OCI-LY3 (cell line): ENCODE measurements around the gene JMJD6.

Experiments
- EZH2phosphoT487 ChIP-seq: fragments of 200-600 bp; shearing (Covaris generic); IDR thresholded peaks from 2 replicates; pipeline ENCODE4 v1.6.1; 2018; ENCODE audit warnings: antibody characterized with exemption, mixed run types, low read depth
- TF ChIP-seq, protein P1 (sequence below): fragments of 200-600, 300-600 bp; sonication (generic); IDR thresholded peaks from 2 replicates; pipeline ENCODE4 v1.5.1; 2014; ENCODE audit warnings: antibody characterized with exemption, low read length, low read depth

DNA sequence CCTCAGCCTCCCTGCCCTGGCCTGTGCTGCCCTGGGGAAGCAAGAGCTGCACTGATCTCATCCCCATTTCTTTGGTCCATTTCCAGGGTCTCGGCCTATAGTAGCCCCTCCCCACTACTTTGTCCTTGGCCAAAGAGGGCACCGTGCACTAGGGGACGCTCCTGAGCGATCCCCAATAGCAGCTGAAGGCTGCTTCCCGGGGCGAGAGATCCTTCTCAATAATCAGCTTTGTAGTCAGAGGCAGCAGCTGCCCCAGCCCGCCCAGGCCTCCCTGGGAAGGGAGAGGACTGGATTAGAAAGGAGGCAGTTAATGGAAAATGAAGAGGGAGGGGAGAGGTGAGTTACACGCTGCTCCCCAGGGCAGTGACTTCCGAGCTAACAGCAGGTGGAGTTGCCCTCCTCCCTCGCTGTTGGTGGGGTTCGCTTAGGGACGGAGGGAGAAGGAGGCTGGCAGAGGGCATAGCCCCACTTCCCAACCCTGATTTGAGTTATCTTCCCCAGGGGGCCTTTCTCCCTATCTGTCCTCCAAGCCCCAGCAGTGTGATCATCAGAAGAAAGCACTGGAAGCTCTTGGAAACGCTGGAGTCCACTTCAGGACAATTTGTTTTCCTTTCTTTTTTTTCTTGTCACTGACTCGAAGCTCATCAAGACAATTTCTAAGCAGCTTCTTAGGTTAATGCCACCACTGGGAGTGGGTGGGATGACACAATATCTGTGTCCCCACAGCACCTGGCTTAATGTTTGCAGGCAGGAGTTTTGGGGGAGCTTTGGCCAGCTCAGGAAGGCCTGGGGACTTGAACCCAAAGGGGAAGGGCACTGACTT is 18.2 kb downstream of the JMJD6 start:
- TF ChIP-seq, protein P1, sequence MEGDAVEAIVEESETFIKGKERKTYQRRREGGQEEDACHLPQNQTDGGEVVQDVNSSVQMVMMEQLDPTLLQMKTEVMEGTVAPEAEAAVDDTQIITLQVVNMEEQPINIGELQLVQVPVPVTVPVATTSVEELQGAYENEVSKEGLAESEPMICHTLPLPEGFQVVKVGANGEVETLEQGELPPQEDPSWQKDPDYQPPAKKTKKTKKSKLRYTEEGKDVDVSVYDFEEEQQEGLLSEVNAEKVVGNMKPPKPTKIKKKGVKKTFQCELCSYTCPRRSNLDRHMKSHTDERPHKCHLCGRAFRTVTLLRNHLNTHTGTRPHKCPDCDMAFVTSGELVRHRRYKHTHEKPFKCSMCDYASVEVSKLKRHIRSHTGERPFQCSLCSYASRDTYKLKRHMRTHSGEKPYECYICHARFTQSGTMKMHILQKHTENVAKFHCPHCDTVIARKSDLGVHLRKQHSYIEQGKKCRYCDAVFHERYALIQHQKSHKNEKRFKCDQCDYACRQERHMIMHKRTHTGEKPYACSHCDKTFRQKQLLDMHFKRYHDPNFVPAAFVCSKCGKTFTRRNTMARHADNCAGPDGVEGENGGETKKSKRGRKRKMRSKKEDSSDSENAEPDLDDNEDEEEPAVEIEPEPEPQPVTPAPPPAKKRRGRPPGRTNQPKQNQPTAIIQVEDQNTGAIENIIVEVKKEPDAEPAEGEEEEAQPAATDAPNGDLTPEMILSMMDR, result peak; percentile 53
- TF ChIP-seq EZH2phosphoT487, result no peak
